ENCODE data around the gene TFR2. TPM values are rescaled to one million over a fixed set of nuclear protein-coding genes. Genes with fewer than 3 reads are reported as not detected.
"Not testable (repeated sequence)": the region's sequence is repeated elsewhere in the genome, so short reads cannot be mapped to it uniquely, and the experiment has no call there.

Gene TFR2
- total RNA-seq, 1 experiment from 2014 or later = 5.7 TPM

GRCh38 chr7:100665168-100665726 lies 23.9 kb upstream of the TFR2 start:
- no peak for DNase-seq (ENCODE audit: low spot score)
- Mint-ChIP-seq H3K4me3 (no peak overlapping the region), H3K4me1 (peaks cover 5% of the 10 kb centered on the region), H3K27ac (no peak overlapping the region), H3K36me3 (no peaks in the 10 kb centered on the region), H3K9me3 (peaks cover 3% of the 10 kb centered on the region; the same call in 1 of the 2 replicates), H3K27me3 (ENCODE audit: low read depth) (peaks cover 41% of the 10 kb centered on the region)
- TF ChIP-seq ZNF512 (CRISPR knock-in tag; IDR thresholded peaks at IDR 0.05; ENCODE audit: borderline replicate concordance) = no peak
- TF ChIP-seq CREM (CRISPR knock-in tag; IDR thresholded peaks at IDR 0.05) = no peak
- no peak for TF ChIP-seq USF2 (CRISPR knock-in tag; IDR thresholded peaks at IDR 0.05)
- no peak for TF ChIP-seq SMAD3 (CRISPR knock-in tag; IDR thresholded peaks at IDR 0.05; ENCODE audit: borderline replicate concordance)
- no peak for TF ChIP-seq AFF4 (CRISPR knock-in tag; IDR thresholded peaks at IDR 0.05; ENCODE audit: borderline replicate concordance)
- TF ChIP-seq NFYB (CRISPR knock-in tag; conservative IDR thresholded peaks at IDR 0.05; ENCODE audit: low read depth) = no peak
- no peak for TF ChIP-seq ZNF317 (CRISPR knock-in tag; IDR thresholded peaks at IDR 0.05; ENCODE audit: borderline replicate concordance, low read depth)
- TF ChIP-seq ZNF263 (CRISPR knock-in tag; IDR thresholded peaks at IDR 0.05; ENCODE audit: low read depth) = no peak
- no peak for TF ChIP-seq ZBTB43 (CRISPR knock-in tag; IDR thresholded peaks at IDR 0.05)
- no peak for TF ChIP-seq HMGA2 (CRISPR knock-in tag; IDR thresholded peaks at IDR 0.05)
- TF ChIP-seq HMGXB4 (CRISPR knock-in tag; IDR thresholded peaks at IDR 0.05) = no peak
- no peak for TF ChIP-seq MLX (CRISPR knock-in tag; IDR thresholded peaks at IDR 0.05)
- TF ChIP-seq ETV6 (CRISPR knock-in tag; IDR thresholded peaks at IDR 0.05) = no peak
- TF ChIP-seq TP53 (CRISPR knock-in tag; IDR thresholded peaks at IDR 0.05) = no peak
- ATAC-seq = no peak
- CTCF ChIA-PET = interaction anchor here (1.5 kb wide), 1 partner anchor 31 kb away, joined by 7 read pairs; no protein-coding TSS in a partner anchor
- POLR2A ChIA-PET = no interaction called here

- ATAC-seq; H3K27ac Mint-ChIP-seq; H3K4me3 Mint-ChIP-seq; H3K36me3 Mint-ChIP-seq; H3K9me3 Mint-ChIP-seq; H3K4me1 Mint-ChIP-seq; DNase-seq (ENCODE audit: low spot score): not testable (repeated sequence)
- CTCF ChIA-PET = interaction anchor here (0.6 to 1.8 kb wide), 7 partner anchors 28 to 103 kb away, joined by 3 to 6 read pairs (median 3); partner anchors contain the start of gene POP7
- H3K27me3 Mint-ChIP-seq (ENCODE audit: low read depth) = peaks cover 47% of the 10 kb centered on the region
- POLR2A ChIA-PET = interaction anchor here (0.7 kb wide), 1 partner anchor 10 kb away, joined by 3 read pairs; no protein-coding TSS in a partner anchor
These were observed 20.9 kb upstream of the TFR2 start for GRCh38 chr7:100662194-100662776.
